Erythroblast (primary cell): ENCODE results near the gene DHRS4.

Experiments used
- GATA1 ChIP-seq: IDR thresholded peaks from 2 replicates; pipeline ENCODE4 v1.6.1; 2011; ENCODE audit warnings: low read depth, mild to moderate bottlenecking, control low read depth, low read length, moderate library complexity
- POLR2A ChIP-seq: IDR thresholded peaks from 2 replicates; pipeline ENCODE4 v1.6.1; 2011; ENCODE audit warnings: mild to moderate bottlenecking, low read length

DNA sequence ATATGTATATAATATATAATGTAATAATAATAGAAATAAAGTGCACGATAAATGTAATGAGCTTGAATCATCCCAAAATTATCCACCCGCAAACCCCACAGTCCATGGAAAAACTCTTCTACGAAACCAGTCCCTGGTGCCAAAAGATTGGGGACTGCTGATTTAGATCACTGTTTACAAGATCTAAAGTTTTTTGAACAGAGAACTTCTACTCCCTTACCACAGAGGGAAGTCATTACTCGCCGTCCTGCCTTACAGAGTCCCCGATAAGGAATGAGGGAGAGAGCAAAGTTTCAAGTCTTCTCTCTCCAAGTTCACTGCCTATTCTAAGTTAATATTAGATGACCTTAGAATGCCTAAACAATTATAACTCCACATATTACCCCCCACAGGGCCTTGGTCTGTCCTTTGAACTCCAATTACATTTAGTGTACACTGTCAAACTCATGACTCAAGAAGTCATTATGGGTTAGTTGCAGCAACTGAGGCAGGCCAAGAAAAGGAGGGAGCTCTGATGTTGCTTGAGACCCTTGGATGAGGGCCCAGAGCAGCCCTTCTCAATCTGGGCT lies 21.8 kb upstream of the DHRS4 start:
- TF ChIP-seq POLR2A (no peak), GATA1 (no peak)
